ENCODE measurements around the gene CD93. TPM values are rescaled to one million over a fixed set of nuclear protein-coding genes. Genes with fewer than 3 reads are reported as not detected.

The CD93 gene
- total and polyA plus RNA-seq, 4 donors: 1.5 to 16.0 (median 11.9) TPM

- DNase-seq (ENCODE audit: low spot score): no peak
- Histone ChIP-seq H3K9ac (ENCODE audit: low read depth in 1 of 2, low read length in 2 of 2) (no peak overlapping the region), H3K36me3 (ENCODE audit: control insufficient read depth in 4 of 4, insufficient read depth in 3 of 4, low read depth in 1 of 4, low read length in 3 of 4) (no peaks in the 10 kb centered on the region), H3K27ac (ENCODE audit: low read depth in 1 of 2, low read length in 2 of 2) (no peak overlapping the region), H3K9me3 (ENCODE audit: control insufficient read depth in 4 of 4, low read length in 3 of 4) (no peaks in the 10 kb centered on the region), H3K27me3 (ENCODE audit: control insufficient read depth in 4 of 4, insufficient read depth in 4 of 4, low read length in 3 of 4) (no peaks in the 10 kb centered on the region), H3K4me3 (ENCODE audit: low read depth in 1 of 3, low read length in 3 of 3) (no peak overlapping the region), H3K4me1 (ENCODE audit: control insufficient read depth in 4 of 4, insufficient read depth in 4 of 4, low read length in 3 of 4) (peaks cover 0 to 8% (median 0%) of the 10 kb centered on the region in 4 donors)
- WGBS: 87% methylated on average over 4 of the region's 4 CpGs
- TF ChIP-seq MAX (IDR thresholded peaks at IDR 0.05) (no peak), HNF4A (conservative IDR thresholded peaks at IDR 0.05) (no peak), ZBTB33 (IDR thresholded peaks at IDR 0.05) (no peak)
These were observed 44.6 kb upstream of the CD93 start for GRCh38 chr20:23130622-23131140.

- Histone ChIP-seq H3K27ac (ENCODE audit: low read depth in 1 of 2, low read length in 2 of 2) (no peak overlapping the region), H3K4me1 (ENCODE audit: control insufficient read depth in 4 of 4, insufficient read depth in 4 of 4, low read length in 3 of 4) (peaks cover 0 to 8% (median 0%) of the 10 kb centered on the region in 4 donors), H3K36me3 (ENCODE audit: control insufficient read depth in 4 of 4, insufficient read depth in 3 of 4, low read depth in 1 of 4, low read length in 3 of 4) (no peaks in the 10 kb centered on the region), H3K27me3 (ENCODE audit: control insufficient read depth in 4 of 4, insufficient read depth in 4 of 4, low read length in 3 of 4) (no peaks in the 10 kb centered on the region), H3K9ac (ENCODE audit: low read depth in 1 of 2, low read length in 2 of 2) (no peak overlapping the region), H3K9me3 (ENCODE audit: control insufficient read depth in 4 of 4, low read length in 3 of 4) (no peaks in the 10 kb centered on the region), H3K4me3 (ENCODE audit: low read depth in 1 of 3, low read length in 3 of 3) (no peak overlapping the region)
- TF ChIP-seq REST (IDR thresholded peaks at IDR 0.05) (no peak), HNF4A (conservative IDR thresholded peaks at IDR 0.05) (no peak), FOXA1 (IDR thresholded peaks at IDR 0.05) (no peak), RXRA (IDR thresholded peaks at IDR 0.05) (no peak), ATF3 (IDR thresholded peaks at IDR 0.05) (no peak), FOXA2 (IDR thresholded peaks at IDR 0.05) (no peak), NR2F2 (IDR thresholded peaks at IDR 0.05) (no peak), YY1 (IDR thresholded peaks at IDR 0.05) (no peak), HNF4G (IDR thresholded peaks at IDR 0.05) (no peak), CTCF (IDR thresholded peaks at IDR 0.05; ENCODE audit: low read depth, low read length, missing input control) (no peak), RAD21 (IDR thresholded peaks at IDR 0.05) (no peak), MAX (IDR thresholded peaks at IDR 0.05) (no peak), EGR1 (IDR thresholded peaks at IDR 0.05; ENCODE audit: low read depth in 2 of 2) (no peak), GABPA (IDR thresholded peaks at IDR 0.05 in 1 of 2, conservative IDR thresholded peaks at IDR 0.05 in 1 of 2) (no peak), SP1 (IDR thresholded peaks at IDR 0.05) (no peak), TAF1 (conservative IDR thresholded peaks at IDR 0.05) (no peak), JUND (IDR thresholded peaks at IDR 0.05) (no peak)
- 82% methylated on average over 12 of the region's 12 CpGs for WGBS
- no peak for DNase-seq (ENCODE audit: low spot score)
These were observed 43.9 kb upstream of the CD93 start for GRCh38 chr20:23129891-23130621.
